DND-41 (cell line): ENCODE data around the gene ZNF324.
A peak's percentile ranks its signal among the peaks of the same experiment; 100 is the strongest.

Experiments
- ATAC-seq: fragments of 200-7000 bp; cut with Tn5 transposase; 3 replicates; pipeline ENCODE4 v1.9.1; 2021; ENCODE audit warnings: low read depth; ENCODE audit not compliant: insufficient read depth
- DNase-seq: peaks from one replicate; pipeline ENCODE4 v3.0.0-alpha.2; 2020
- H2AFZ ChIP-seq: 2 replicates; pipeline ENCODE4 v1.6.0; 2012; ENCODE audit warnings: low read depth, low read length
- H3K27ac ChIP-seq: 2 replicates; pipeline ENCODE4 v1.5.1; 2012; ENCODE audit warnings: low read length, inconsistent platforms
- H3K27me3 ChIP-seq: fragments of 200-600 bp; sonication (generic); 2 replicates; pipeline ENCODE4 v1.6.0; 2012; ENCODE audit warnings: low read length, mild to moderate bottlenecking, inconsistent platforms; ENCODE audit not compliant: insufficient read depth, poor library complexity
- H3K36me3 ChIP-seq: 2 replicates; pipeline ENCODE4 v1.5.1; 2012; ENCODE audit warnings: low read length, inconsistent platforms; ENCODE audit not compliant: insufficient read depth
- H3K4me1 ChIP-seq: 2 replicates; pipeline ENCODE4 v1.5.1; 2012; ENCODE audit warnings: mild to moderate bottlenecking, low read length; ENCODE audit not compliant: insufficient read depth
- H3K4me2 ChIP-seq: 2 replicates; pipeline ENCODE4 v1.6.0; 2012; ENCODE audit warnings: mild to moderate bottlenecking, moderate library complexity, low read length, inconsistent platforms; ENCODE audit not compliant: insufficient read depth
- H3K4me3 ChIP-seq, 2 experiments: fragments of 200-600 bp in 1 of 2; shearing (Covaris generic) in 1 of 2; 2 replicates each; pipeline ENCODE4 v1.5.1; 2012 to 2016; ENCODE audit warnings: inconsistent platforms in 2 of 2, low read length in 2 of 2, mild to moderate bottlenecking in 2 of 2, low read depth in 1 of 2, moderate library complexity in 1 of 2
- H3K79me2 ChIP-seq: 2 replicates; pipeline ENCODE4 v1.6.0; 2012; ENCODE audit warnings: low read length, inconsistent platforms; ENCODE audit not compliant: insufficient read depth
- H3K9ac ChIP-seq: 2 replicates; pipeline ENCODE4 v1.6.0; 2012; ENCODE audit warnings: low read depth, mild to moderate bottlenecking, inconsistent platforms, low read length, moderate library complexity
- H3K9me3 ChIP-seq: 2 replicates; pipeline ENCODE4 v1.5.1; 2012; ENCODE audit warnings: low read length, moderate library complexity, mild to moderate bottlenecking, inconsistent platforms; ENCODE audit not compliant: insufficient read depth, severe bottlenecking
- H4K20me1 ChIP-seq: 2 replicates; pipeline ENCODE4 v1.6.0; 2012; ENCODE audit warnings: low read length; ENCODE audit not compliant: insufficient read depth
- CTCF ChIP-seq: IDR thresholded peaks from 2 replicates; pipeline ENCODE4 v1.5.1; 2012; ENCODE audit warnings: borderline replicate concordance, low read length, moderate library complexity, mild to moderate bottlenecking; ENCODE audit not compliant: poor library complexity, severe bottlenecking; ENCODE audit errors: extremely low read depth
- EZH2 ChIP-seq: IDR thresholded peaks from 3 replicates; pipeline ENCODE4 v1.6.1; 2012; ENCODE audit warnings: borderline replicate concordance, low read depth, mild to moderate bottlenecking, moderate library complexity, low read length, inconsistent platforms; ENCODE audit not compliant: severe bottlenecking

The ZNF324 gene

GRCh38 chr19:58515259-58515658 lies 48.4 kb downstream of the ZNF324 start:
- no peak for ATAC-seq

GRCh38 chr19:58516246-58516836 lies 49.5 kb downstream of the ZNF324 start:
- DNase-seq (no peak), ATAC-seq (no peak)
- H3K9me3 ChIP-seq, result no peaks in the 10 kb centered on the region
- peaks cover 63% of the 10 kb centered on the region for H3K4me1 ChIP-seq
- peaks cover 29% of the 10 kb centered on the region for H3K36me3 ChIP-seq
- H3K27ac ChIP-seq, result no peak overlapping the region
- H3K79me2 ChIP-seq, result peaks cover 60% of the 10 kb centered on the region
- peak overlapping the region; percentile 98 for H3K4me2 ChIP-seq
- no peaks in the 10 kb centered on the region for H3K27me3 ChIP-seq
- TF ChIP-seq EZH2, result no peak
- no peak for TF ChIP-seq CTCF
- peak overlapping the region; percentile 79; the same call in 1 of the 2 replicates for H3K9ac ChIP-seq
- H2AFZ ChIP-seq, result no peak overlapping the region
- H3K4me3 ChIP-seq, result no peak overlapping the region
- peaks cover 21% of the 10 kb centered on the region for H4K20me1 ChIP-seq

More at GRCh38 chr19:58515259-58515658, 48.4 kb downstream of the ZNF324 start:
- H4K20me1 ChIP-seq, result peaks cover 21% of the 10 kb centered on the region
- peaks cover 29% of the 10 kb centered on the region for H3K36me3 ChIP-seq
- peaks cover 58% of the 10 kb centered on the region for H3K4me1 ChIP-seq
- H3K9ac ChIP-seq, result peak overlapping the region; percentile 79
- TF ChIP-seq EZH2 (no peak), CTCF (no peak)
- no peaks in the 10 kb centered on the region for H3K9me3 ChIP-seq
- H3K4me3 ChIP-seq, result 0 out of 4 replicates have a peak overlapping the region, but pooled peaks of 1 of the 2 experiments have one; percentile 39
- peaks cover 58% of the 10 kb centered on the region for H3K79me2 ChIP-seq
- no peak overlapping the region for H2AFZ ChIP-seq
- no peaks in the 10 kb centered on the region for H3K27me3 ChIP-seq
- peak overlapping the region; percentile 98 for H3K4me2 ChIP-seq
- 0 out of 2 replicates have a peak overlapping the region, but pooled peaks have one; percentile 25 for H3K27ac ChIP-seq
- no peak for DNase-seq

- peak overlapping the region; percentile 98; the same call in 1 of the 2 replicates for H3K9ac ChIP-seq
- peaks cover 60% of the 10 kb centered on the region for H3K79me2 ChIP-seq
- H2AFZ ChIP-seq, result no peak overlapping the region
- peak overlapping the region; percentile 15 for H3K27ac ChIP-seq
- H3K36me3 ChIP-seq, result peaks cover 29% of the 10 kb centered on the region
- DNase-seq (no peak), ATAC-seq (no peak)
- peaks cover 21% of the 10 kb centered on the region for H4K20me1 ChIP-seq
- H3K9me3 ChIP-seq, result no peaks in the 10 kb centered on the region
- peaks cover 63% of the 10 kb centered on the region for H3K4me1 ChIP-seq
- TF ChIP-seq EZH2, result no peak
- TF ChIP-seq CTCF, result peak; percentile 48
- 0 out of 4 replicates have a peak overlapping the region, but pooled peaks of 1 of the 2 experiments have one; percentile 15 for H3K4me3 ChIP-seq
- peak overlapping the region; percentile 90 for H3K4me2 ChIP-seq
- H3K27me3 ChIP-seq, result no peaks in the 10 kb centered on the region
Observed at GRCh38 chr19:58516964-58517833, 50.3 kb downstream of the ZNF324 start.
